Osteocyte (in vitro differentiated cells): ENCODE measurements around the gene TOM1L2. TPM values are rescaled to one million over a fixed set of nuclear protein-coding genes. Genes with fewer than 3 reads are reported as not detected.

Experiments
- DNase-seq: peaks from one replicate; pipeline ENCODE4 v3.0.0; 2021; ENCODE audit warnings: mixed read lengths; ENCODE audit not compliant: unreplicated experiment; ENCODE audit errors: extremely low spot score
- H3K27ac Mint-ChIP-seq: one replicate; pipeline ENCODE4 v1.8.0; 2021; ENCODE audit warnings: mild to moderate bottlenecking, mixed read lengths; ENCODE audit not compliant: unreplicated experiment
- H3K27me3 Mint-ChIP-seq: one replicate; pipeline ENCODE4 v1.8.0; 2021; ENCODE audit warnings: mixed read lengths; ENCODE audit not compliant: unreplicated experiment
- H3K36me3 Mint-ChIP-seq: one replicate; pipeline ENCODE4 v1.8.0; 2021; ENCODE audit warnings: mixed read lengths; ENCODE audit not compliant: unreplicated experiment
- H3K4me1 Mint-ChIP-seq: one replicate; pipeline ENCODE4 v1.8.0; 2021; ENCODE audit warnings: mixed read lengths; ENCODE audit not compliant: unreplicated experiment
- H3K4me3 Mint-ChIP-seq: one replicate; pipeline ENCODE4 v1.8.0; 2021; ENCODE audit warnings: mild to moderate bottlenecking, moderate library complexity, mixed read lengths; ENCODE audit not compliant: unreplicated experiment
- H3K9me3 Mint-ChIP-seq: one replicate; pipeline ENCODE4 v1.8.0; 2021; ENCODE audit warnings: mixed read lengths; ENCODE audit not compliant: unreplicated experiment
- CTCF ChIP-seq: fragments of 200-600 bp; sonication (generic); IDR thresholded peaks from 2 replicates; pipeline ENCODE4 v1.5.0; 2021; ENCODE audit warnings: antibody characterized with exemption, mild to moderate bottlenecking, moderate library complexity
- total RNA-seq: library from RNA; stranded (reverse); gene quantifications from 2 replicates; pipeline ENCODE4 v1.2.1, GENCODE V29; 2021

TOM1L2 gene
- total RNA-seq, 1 donor from 2014 or later = 69.7 TPM

- no peaks in the 10 kb centered on the region for H3K27me3 Mint-ChIP-seq
- no peaks in the 10 kb centered on the region for H3K36me3 Mint-ChIP-seq
- H3K4me3 Mint-ChIP-seq = no peak overlapping the region
- DNase-seq = no peak
- peaks cover 32% of the 10 kb centered on the region for H3K4me1 Mint-ChIP-seq
- H3K9me3 Mint-ChIP-seq = no peaks in the 10 kb centered on the region
- H3K27ac Mint-ChIP-seq = peak overlapping the region; percentile 76
- no peak for TF ChIP-seq CTCF
These were observed 18.1 kb upstream of the TOM1L2 start for GRCh38 chr17:17990282-17990681.

GRCh38 chr17:17989618-17990017 lies 17.4 kb upstream of the TOM1L2 start:
- Mint-ChIP-seq H3K36me3 (no peaks in the 10 kb centered on the region), H3K27ac (peak overlapping the region; percentile 76), H3K9me3 (no peaks in the 10 kb centered on the region), H3K27me3 (no peaks in the 10 kb centered on the region), H3K4me1 (peaks cover 25% of the 10 kb centered on the region), H3K4me3 (no peak overlapping the region)
- no peak for TF ChIP-seq CTCF
- no peak for DNase-seq

- Mint-ChIP-seq H3K4me1 (peaks cover 20% of the 10 kb centered on the region), H3K27ac (no peak overlapping the region), H3K9me3 (no peaks in the 10 kb centered on the region), H3K36me3 (no peaks in the 10 kb centered on the region), H3K27me3 (no peaks in the 10 kb centered on the region), H3K4me3 (no peak overlapping the region)
- TF ChIP-seq CTCF = no peak
- DNase-seq = no peak
These were observed 16.9 kb upstream of the TOM1L2 start for GRCh38 chr17:17989081-17989480.

GRCh38 chr17:17988427-17988945 lies 16.3 kb upstream of the TOM1L2 start:
- Mint-ChIP-seq H3K36me3 (no peaks in the 10 kb centered on the region), H3K27ac (no peak overlapping the region), H3K27me3 (no peaks in the 10 kb centered on the region), H3K9me3 (no peaks in the 10 kb centered on the region), H3K4me3 (no peak overlapping the region), H3K4me1 (peaks cover 19% of the 10 kb centered on the region)
- no peak for TF ChIP-seq CTCF
- no peak for DNase-seq

- H3K27ac Mint-ChIP-seq = no peak overlapping the region
These were observed 15.7 kb upstream of the TOM1L2 start for GRCh38 chr17:17987901-17988300.

More at GRCh38 chr17:17987901-17988300, 15.7 kb upstream of the TOM1L2 start:
- DNase-seq = no peak
- TF ChIP-seq CTCF = no peak
- no peaks in the 10 kb centered on the region for H3K9me3 Mint-ChIP-seq
- no peaks in the 10 kb centered on the region for H3K36me3 Mint-ChIP-seq
- H3K27me3 Mint-ChIP-seq = no peaks in the 10 kb centered on the region
- H3K4me1 Mint-ChIP-seq = peaks cover 18% of the 10 kb centered on the region
- no peak overlapping the region for H3K4me3 Mint-ChIP-seq
